ENCODE results near the gene CDC23. TPM values are rescaled to one million over a fixed set of nuclear protein-coding genes. Genes with fewer than 3 reads are reported as not detected.

The CDC23 gene
- total RNA-seq (2013), result 18.7 TPM
- polyA plus RNA-seq (10 to 100 TPM in 2 of 3 donors, 1 to 10 TPM in 1; 7.8 to 15.9 (median 12.8) TPM), polyA minus RNA-seq (5.3 and 10.2 TPM in 2 replicates), total RNA-seq (3.6 to 16.4 (median 8.6) reads per million in 11 experiments)

- Histone ChIP-seq H3K27me3 (ENCODE audit: control insufficient read depth in 2 of 2, insufficient read depth in 2 of 2, low read length in 2 of 2) (no peaks in the 10 kb centered on the region), H3K4me2 (replicated peaks; ENCODE audit: extremely low read depth, low read length, poor library complexity, severe bottlenecking) (peak within 1 kb of the TSS; percentile 94), H3K79me2 (ENCODE audit: insufficient read depth, low read length) (peaks cover 46% of the 10 kb centered on the region), H3K4me1 (ENCODE audit: control insufficient read depth in 1 of 2, insufficient read depth in 2 of 2, low read length in 2 of 2) (peaks cover 14 to 19% of the 10 kb centered on the region in 2 donors), H4K20me1 (ENCODE audit: insufficient read depth, low read length) (no peaks in the 10 kb centered on the region), H3K27ac (ENCODE audit: low read depth in 1 of 2, low read length in 2 of 2) (peak within 1 kb of the TSS; percentile 58 to 95), H3K9me3 (replicated peaks in 1 of 2; ENCODE audit: control insufficient read depth in 1 of 2, insufficient read depth in 1 of 2, low read length in 2 of 2) (no peaks in the 10 kb centered on the region), H3K4me3 (replicated peaks in 1 of 3; ENCODE audit: low read depth in 2 of 3, low read length in 3 of 3) (peak within 1 kb of the TSS; percentile 58 to 99 (median 94)), H2AFZ (ENCODE audit: insufficient read depth, low read depth, low read length, poor library complexity, severe bottlenecking) (peak within 1 kb of the TSS; percentile 99), H3K36me3 (replicated peaks in 1 of 2; ENCODE audit: control insufficient read depth in 1 of 2, insufficient read depth in 2 of 2, low read length in 2 of 2) (peaks cover 2 to 13% of the 10 kb centered on the region in 2 donors), H3K9ac (ENCODE audit: insufficient read depth, low read length, poor library complexity, severe bottlenecking) (peak within 1 kb of the TSS; percentile 94)
- 2% methylated on average over 23 of the region's 32 CpGs for WGBS (ENCODE audit: insufficient coverage)
- no peak for TF ChIP-seq CTCF (IDR thresholded peaks at IDR 0.05)
- intact Hi-C loops (cut with micrococcal nuclease), result loop anchor here (5.0 to 10.0 kb wide), 3 partner anchors 36 to 124 kb away; partner anchors contain the start of genes FAM53C (in 2 of the 2), BRD8 (in 1 of the 2), CDC25C (in 1 of the 2) and KIF20A (in 1 of the 2)
- peak; percentile 93 to 95 (median 94) for DNase-seq
- peak within 1 kb of the TSS; percentile 92 to 99 (median 97) for H3K27ac Mint-ChIP-seq
- peaks cover 4 to 12% of the 10 kb centered on the region in 2 donors for H3K36me3 Mint-ChIP-seq
- peaks cover 0 to 3% (median 2%) of the 10 kb centered on the region in 3 donors for H3K27me3 Mint-ChIP-seq (ENCODE audit: low read depth in 3 of 3)
- H3K4me1 Mint-ChIP-seq, result peaks cover 14% of the 10 kb centered on the region
- H3K4me3 Mint-ChIP-seq, result peak within 1 kb of the TSS; percentile 98 to 100
- no peaks in the 10 kb centered on the region for H3K9me3 Mint-ChIP-seq
Measured at GRCh38 chr5:138213161-138214029, at the start of gene CDC23. Gene CDC23, minus strand, starts transcription at chr5:138213323. Its CDS starts 11 bp downstream, at chr5:138213312.

- no peak for TF ChIP-seq CTCF (IDR thresholded peaks at IDR 0.05)
- H3K4me3 Mint-ChIP-seq, result no peak overlapping the region
- WGBS (ENCODE audit: insufficient coverage), result 68% methylated on average over 3 of the region's 4 CpGs
- no peak overlapping the region for H2AFZ ChIP-seq (ENCODE audit: insufficient read depth, low read depth, low read length, poor library complexity, severe bottlenecking)
- no peak overlapping the region for H3K4me3 ChIP-seq (replicated peaks in 1 of 3; ENCODE audit: low read depth in 2 of 3, low read length in 3 of 3)
- no peaks in the 10 kb centered on the region for H3K27me3 ChIP-seq (ENCODE audit: control insufficient read depth in 2 of 2, insufficient read depth in 2 of 2, low read length in 2 of 2)
- H3K27me3 Mint-ChIP-seq (ENCODE audit: low read depth in 3 of 3), result peaks cover 2 to 3% (median 2%) of the 10 kb centered on the region in 3 donors
- H3K9me3 ChIP-seq (replicated peaks in 1 of 2; ENCODE audit: control insufficient read depth in 1 of 2, insufficient read depth in 1 of 2, low read length in 2 of 2), result no peaks in the 10 kb centered on the region
- H3K36me3 ChIP-seq (replicated peaks in 1 of 2; ENCODE audit: control insufficient read depth in 1 of 2, insufficient read depth in 2 of 2, low read length in 2 of 2), result no peaks in the 10 kb centered on the region
- no peak overlapping the region for H3K27ac Mint-ChIP-seq
- no peaks in the 10 kb centered on the region for H3K4me1 ChIP-seq (ENCODE audit: control insufficient read depth in 1 of 2, insufficient read depth in 2 of 2, low read length in 2 of 2)
- H3K36me3 Mint-ChIP-seq, result no peaks in the 10 kb centered on the region
- H3K79me2 ChIP-seq (ENCODE audit: insufficient read depth, low read length), result no peaks in the 10 kb centered on the region
- intact Hi-C loops (cut with micrococcal nuclease), result no loop called here
- no peaks in the 10 kb centered on the region for H4K20me1 ChIP-seq (ENCODE audit: insufficient read depth, low read length)
- DNase-seq, result no peak
- no peaks in the 10 kb centered on the region for H3K4me1 Mint-ChIP-seq
- no peak overlapping the region for H3K9ac ChIP-seq (ENCODE audit: insufficient read depth, low read length, poor library complexity, severe bottlenecking)
- H3K27ac ChIP-seq (ENCODE audit: low read depth in 1 of 2, low read length in 2 of 2), result no peak overlapping the region
- H3K9me3 Mint-ChIP-seq, result no peaks in the 10 kb centered on the region
- no peak overlapping the region for H3K4me2 ChIP-seq (replicated peaks; ENCODE audit: extremely low read depth, low read length, poor library complexity, severe bottlenecking)
Measured at GRCh38 chr5:138258704-138259292, 45.7 kb upstream of the CDC23 start.
